NCI-H524 (cell line): ENCODE results near the gene ZNF761.
"Not testable (repeated sequence)": the region's sequence is repeated elsewhere in the genome, so short reads cannot be mapped to it uniquely, and the experiment has no call there.

Experiments used
- DNase-seq, 2 experiments: peaks; one replicate each; lab custom pipeline; 2025; lab: John Stamatoyannopoulos, UW

Gene ZNF761

GRCh38 chr19:53431399-53432087 is at the start of gene ZNF761:
Gene ZNF761 (plus strand): TSS chr19:53431984. CDS start chr19:53447269, 15,285 bp downstream.
- peak; percentile 85 to 88 for DNase-seq

- no peak for DNase-seq
These were observed 43.6 kb upstream of the ZNF761 start for GRCh38 chr19:53388168-53388567.

GRCh38 chr19:53388904-53389303 is 42.9 kb upstream of the ZNF761 start:
- no peak for DNase-seq

GRCh38 chr19:53389571-53389970 is 42.2 kb upstream of the ZNF761 start:
- no peak for DNase-seq

- no peak for DNase-seq
These were observed 41.8 kb upstream of the ZNF761 start for GRCh38 chr19:53389978-53390377.

- no peak for DNase-seq
These were observed 37.2 kb upstream of the ZNF761 start for GRCh38 chr19:53394522-53394973.

- peak; percentile 78 to 87 for DNase-seq
These were observed 36.6 kb upstream of the ZNF761 start, which contains the start of gene ZNF765 for GRCh38 chr19:53394974-53395839. Gene ZNF765 (plus strand): TSS chr19:53395149. CDS start chr19:53398016, 2,867 bp downstream.

GRCh38 chr19:53395840-53396524 is 35.8 kb upstream of the ZNF761 start:
- not testable (repeated sequence) for DNase-seq

GRCh38 chr19:53396525-53396868 is 35.3 kb upstream of the ZNF761 start:
- no peak for DNase-seq

- not testable (repeated sequence) for DNase-seq
These were observed 33.9 kb upstream of the ZNF761 start for GRCh38 chr19:53397918-53398317.

- no peak for DNase-seq
These were observed 22.1 kb upstream of the ZNF761 start for GRCh38 chr19:53409505-53410204.

GRCh38 chr19:53420520-53421315 is 11.1 kb upstream of the ZNF761 start:
- not testable (repeated sequence) for DNase-seq

- no peak for DNase-seq
These were observed 9.2 kb upstream of the ZNF761 start for GRCh38 chr19:53422551-53422950.

GRCh38 chr19:53423074-53423473 is 8.7 kb upstream of the ZNF761 start:
- DNase-seq: not testable (repeated sequence)

- DNase-seq: peak; percentile 4 to 46
These were observed 8.1 kb upstream of the ZNF761 start for GRCh38 chr19:53423680-53424079.

- peak; percentile 12 to 60 for DNase-seq
These were observed 6.7 kb upstream of the ZNF761 start for GRCh38 chr19:53424968-53425597.

- DNase-seq: peak; percentile 9 to 12
These were observed 391 bp downstream of the ZNF761 start for GRCh38 chr19:53432088-53432661.

GRCh38 chr19:53443809-53444208 is 12.0 kb downstream of the ZNF761 start:
- not testable (repeated sequence) for DNase-seq

GRCh38 chr19:53447196-53447595 is 15.4 kb downstream of the ZNF761 start:
- not testable (repeated sequence) for DNase-seq

- no peak for DNase-seq
These were observed 24.0 kb downstream of the ZNF761 start for GRCh38 chr19:53455828-53456227.
